Measurements from ENCODE around the gene CLGN. TPM values are rescaled to one million over a fixed set of nuclear protein-coding genes. Genes with fewer than 3 reads are reported as not detected.

CLGN gene
- total RNA-seq, 3 donors from 2014 or later (not counting 1 experiment from before 2014, with no cell fraction given), result not detected

DNA sequence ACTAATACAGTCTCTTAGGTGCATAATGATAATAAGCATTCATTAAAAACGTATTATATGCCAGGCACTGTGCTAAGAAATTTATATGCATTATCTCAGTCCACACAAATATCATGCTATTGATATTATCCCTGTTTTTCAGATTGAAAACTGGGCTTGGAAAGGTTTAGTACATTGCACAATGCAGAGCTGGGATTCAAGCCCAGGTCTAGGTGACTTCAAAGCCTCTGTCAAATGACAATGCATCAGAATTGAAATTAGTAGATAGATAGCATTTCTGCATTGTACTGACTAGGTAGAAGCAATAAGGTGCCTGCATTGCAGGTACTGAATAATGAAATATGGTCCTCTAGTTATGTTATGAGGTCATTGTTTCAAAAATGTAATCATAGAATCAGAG lies 72.2 kb downstream of the CLGN start:
- H3K27ac Mint-ChIP-seq, result no peak overlapping the region
- no peaks in the 10 kb centered on the region for H3K4me1 ChIP-seq (ENCODE audit: control insufficient read depth, insufficient read depth, low read length)
- no peak for TF ChIP-seq CTCF (IDR thresholded peaks at IDR 0.05)
- WGBS (ENCODE audit: insufficient coverage), result no CpG with 5 or more reads among the region's 1 CpG
- H3K36me3 ChIP-seq (ENCODE audit: control insufficient read depth, insufficient read depth, low read length), result no peaks in the 10 kb centered on the region
- H3K27ac ChIP-seq (ENCODE audit: low read length), result no peak overlapping the region
- no peaks in the 10 kb centered on the region for H3K9me3 ChIP-seq (ENCODE audit: control insufficient read depth, insufficient read depth, low read length)
- H3K36me3 Mint-ChIP-seq, result no peaks in the 10 kb centered on the region
- intact Hi-C loops (cut with micrococcal nuclease), result no loop called here
- H3K27me3 ChIP-seq (ENCODE audit: control insufficient read depth, insufficient read depth, low read length), result no peaks in the 10 kb centered on the region
- no peak for ATAC-seq
- peaks cover 0 to 10% of the 10 kb centered on the region in 2 donors for H3K4me1 Mint-ChIP-seq
- H3K9me3 Mint-ChIP-seq, result no peaks in the 10 kb centered on the region
- no peak overlapping the region for H3K4me3 ChIP-seq (ENCODE audit: low read length)
- H3K27me3 Mint-ChIP-seq (ENCODE audit: low read depth in 2 of 2), result peaks cover 7 to 37% of the 10 kb centered on the region in 2 donors
- no peak for DNase-seq
- H3K4me3 Mint-ChIP-seq, result no peak overlapping the region

DNA sequence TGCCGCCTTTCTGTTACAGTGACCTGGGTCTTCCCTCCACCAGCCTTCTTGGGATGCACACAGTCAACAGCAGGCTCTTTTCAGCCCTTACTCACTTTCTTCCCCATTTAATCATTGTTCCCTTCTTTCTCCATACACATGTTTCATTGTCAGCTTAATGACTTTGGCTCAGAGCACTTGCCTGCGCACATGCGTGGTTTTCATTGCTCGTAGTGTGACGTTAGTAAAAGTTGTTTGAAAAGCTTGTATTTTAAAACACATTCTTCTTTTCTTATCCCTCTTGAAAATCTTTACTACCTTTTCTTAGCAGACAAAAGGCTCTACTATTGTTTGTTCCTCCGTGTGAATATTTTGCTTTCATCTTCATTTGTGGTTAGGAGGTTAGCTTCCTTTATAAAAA lies 73.7 kb downstream of the CLGN start:
- peaks cover 15 to 45% of the 10 kb centered on the region in 2 donors for H3K27me3 Mint-ChIP-seq (ENCODE audit: low read depth in 2 of 2)
- Histone ChIP-seq H3K4me3 (ENCODE audit: low read length) (no peak overlapping the region), H3K27ac (ENCODE audit: low read length) (no peak overlapping the region), H3K4me1 (ENCODE audit: control insufficient read depth, insufficient read depth, low read length) (no peaks in the 10 kb centered on the region), H3K9me3 (ENCODE audit: control insufficient read depth, insufficient read depth, low read length) (no peaks in the 10 kb centered on the region), H3K36me3 (ENCODE audit: control insufficient read depth, insufficient read depth, low read length) (no peaks in the 10 kb centered on the region), H3K27me3 (ENCODE audit: control insufficient read depth, insufficient read depth, low read length) (no peaks in the 10 kb centered on the region)
- no peak for ATAC-seq
- no peaks in the 10 kb centered on the region for H3K9me3 Mint-ChIP-seq
- WGBS (ENCODE audit: insufficient coverage), result 88% methylated on average over 1 of the region's 6 CpGs
- no peaks in the 10 kb centered on the region for H3K36me3 Mint-ChIP-seq
- intact Hi-C loops (cut with micrococcal nuclease), result no loop called here
- TF ChIP-seq CTCF (IDR thresholded peaks at IDR 0.05), result no peak
- no peak overlapping the region for H3K27ac Mint-ChIP-seq
- H3K4me3 Mint-ChIP-seq, result no peak overlapping the region
- peaks cover 0 to 5% of the 10 kb centered on the region in 2 donors for H3K4me1 Mint-ChIP-seq
- DNase-seq, result peak in 1 of 2 donors; percentile 40

GRCh38 chr4:140351093-140352075 lies 76.1 kb downstream of the CLGN start:
- TF ChIP-seq CTCF (IDR thresholded peaks at IDR 0.05), result no peak
- Histone ChIP-seq H3K27me3 (ENCODE audit: control insufficient read depth, insufficient read depth, low read length) (no peaks in the 10 kb centered on the region), H3K4me3 (ENCODE audit: low read length) (no peak overlapping the region), H3K4me1 (ENCODE audit: control insufficient read depth, insufficient read depth, low read length) (no peaks in the 10 kb centered on the region), H3K27ac (ENCODE audit: low read length) (no peak overlapping the region), H3K36me3 (ENCODE audit: control insufficient read depth, insufficient read depth, low read length) (no peaks in the 10 kb centered on the region), H3K9me3 (ENCODE audit: control insufficient read depth, insufficient read depth, low read length) (no peaks in the 10 kb centered on the region)
- intact Hi-C loops (cut with micrococcal nuclease), result no loop called here
- no peaks in the 10 kb centered on the region for H3K36me3 Mint-ChIP-seq
- no peak overlapping the region for H3K27ac Mint-ChIP-seq
- peaks cover 0 to 5% of the 10 kb centered on the region in 2 donors for H3K4me1 Mint-ChIP-seq
- H3K9me3 Mint-ChIP-seq, result no peaks in the 10 kb centered on the region
- H3K4me3 Mint-ChIP-seq, result no peak overlapping the region
- 96% methylated on average over 24 of the region's 28 CpGs for WGBS (ENCODE audit: insufficient coverage)
- peaks cover 18 to 29% of the 10 kb centered on the region in 2 donors for H3K27me3 Mint-ChIP-seq (ENCODE audit: low read depth in 2 of 2)
- DNase-seq (no peak), ATAC-seq (no peak)
